GM18951 (cell line): ENCODE measurements around the gene RBM25.

ENCODE experiments used
- POLR2A ChIP-seq: IDR thresholded peaks from 4 replicates; pipeline ENCODE4 v1.6.1; 2011; ENCODE audit warnings: mild to moderate bottlenecking; ENCODE audit not compliant: insufficient read length, insufficient read depth; ENCODE audit errors: extremely low read depth
- in situ Hi-C: fragments of 300-500 bp; cut with MboI; formaldehyde crosslinking; loops from one replicate; pipeline ENCODE4 v1.12.0; 2022; ENCODE audit warnings: low sequenced_read_pairs, mixed read lengths, inconsistent platforms; ENCODE audit not compliant: unreplicated experiment

The RBM25 gene

GRCh38 chr14:73166399-73166798 is 108.1 kb downstream of the RBM25 start:
- in situ Hi-C loops = loop anchor here (5.0 kb wide), 1 partner anchor 301 kb away; no protein-coding TSS in a partner anchor
- no peak for TF ChIP-seq POLR2A

GRCh38 chr14:73167727-73168126 is 109.4 kb downstream of the RBM25 start:
- in situ Hi-C loops = loop anchor here (5.0 kb wide), 1 partner anchor 300 kb away; no protein-coding TSS in a partner anchor
- TF ChIP-seq POLR2A = no peak

GRCh38 chr14:73168274-73168673 is 109.9 kb downstream of the RBM25 start:
- no peak for TF ChIP-seq POLR2A
- in situ Hi-C loops = loop anchor here (5.0 kb wide), 1 partner anchor 299 kb away; no protein-coding TSS in a partner anchor

GRCh38 chr14:73168691-73169090 is 110.4 kb downstream of the RBM25 start:
- in situ Hi-C loops = loop anchor here (5.0 kb wide), 1 partner anchor 299 kb away; no protein-coding TSS in a partner anchor
- no peak for TF ChIP-seq POLR2A

- in situ Hi-C loops = loop anchor here (5.0 kb wide), 1 partner anchor 297 kb away; no protein-coding TSS in a partner anchor
Measured at GRCh38 chr14:73169855-73170254, 111.5 kb downstream of the RBM25 start.

- no peak for TF ChIP-seq POLR2A
- in situ Hi-C loops = no loop called here
Measured at GRCh38 chr14:73170686-73171085, 112.4 kb downstream of the RBM25 start.

- TF ChIP-seq POLR2A = no peak
- in situ Hi-C loops = no loop called here
Measured at GRCh38 chr14:73172500-73172899, 114.2 kb downstream of the RBM25 start.

GRCh38 chr14:73173092-73173735 is 114.9 kb downstream of the RBM25 start:
- in situ Hi-C loops = no loop called here
- no peak for TF ChIP-seq POLR2A
